ENCODE results near the gene HPCAL1.

HPCAL1 gene

DNA sequence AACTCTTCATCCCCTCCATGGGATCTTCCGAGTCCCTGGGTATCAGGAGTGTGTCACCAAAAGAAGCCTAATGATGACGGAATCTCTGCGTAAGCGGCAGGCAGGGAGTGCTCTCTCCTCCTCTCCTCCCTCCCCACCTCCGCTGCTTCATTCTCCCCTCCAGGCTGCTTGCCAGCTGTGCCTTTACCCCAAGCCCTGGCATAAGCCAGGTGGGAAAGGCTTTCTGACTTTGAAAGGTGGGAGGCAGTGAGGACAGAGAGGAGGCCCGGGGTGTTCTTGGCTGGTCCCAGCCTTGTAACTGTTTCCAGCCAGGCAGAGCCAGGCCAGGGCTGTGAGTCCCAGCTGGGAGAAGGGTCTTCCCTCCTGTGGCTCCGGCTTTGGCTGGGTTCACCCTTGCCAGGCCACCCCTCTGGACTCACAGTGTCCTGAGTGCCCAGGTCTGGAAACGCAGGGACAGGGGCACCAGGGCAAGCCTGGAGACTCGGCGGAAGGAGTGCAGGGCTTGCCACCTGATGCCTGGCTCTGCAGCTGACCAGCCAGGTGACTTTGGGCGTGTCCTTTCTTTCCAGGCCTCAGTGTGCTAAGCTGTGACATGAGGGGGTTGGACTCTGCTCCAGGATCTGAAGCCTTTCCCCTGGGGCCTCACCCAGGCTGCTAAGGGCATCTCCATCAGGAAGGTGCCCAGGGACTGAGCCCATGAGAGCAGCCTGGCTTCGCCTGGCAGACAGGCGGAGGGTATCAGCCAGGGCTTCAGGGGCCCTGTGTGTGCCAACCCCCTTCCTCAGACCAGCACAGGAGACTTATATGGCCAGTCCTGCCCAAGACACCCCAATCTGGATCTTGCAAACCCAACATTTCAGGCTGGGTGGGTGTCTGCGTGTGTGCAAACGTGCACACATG lies 32.7 kb upstream of the HPCAL1 start:
- DNase-seq = no peak

- no peak for DNase-seq
Observed at GRCh38 chr2:10271509-10271908, 31.2 kb upstream of the HPCAL1 start.

DNA sequence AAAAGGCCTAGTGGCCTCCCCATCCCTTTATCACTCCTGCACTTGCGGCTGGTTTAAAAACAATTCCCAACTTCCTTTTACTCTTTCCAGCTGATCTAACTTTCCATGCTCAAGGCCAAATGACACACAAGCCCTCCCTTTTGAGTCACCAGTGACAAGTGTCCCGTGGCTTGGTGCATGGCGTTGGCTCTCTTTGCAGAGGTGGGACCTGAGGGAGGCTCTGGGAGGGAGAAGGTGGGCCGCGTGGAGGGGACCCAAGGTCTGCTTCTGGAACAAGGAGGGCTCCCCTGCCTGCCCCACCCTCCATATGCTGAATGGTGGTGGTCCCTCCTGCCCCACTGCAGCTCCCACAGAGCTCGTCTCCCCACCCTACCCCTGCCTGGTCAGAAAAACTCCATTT lies 30.8 kb upstream of the HPCAL1 start:
- no peak for DNase-seq

GRCh38 chr2:10272464-10272863 lies 30.2 kb upstream of the HPCAL1 start:
- DNase-seq = no peak

DNA sequence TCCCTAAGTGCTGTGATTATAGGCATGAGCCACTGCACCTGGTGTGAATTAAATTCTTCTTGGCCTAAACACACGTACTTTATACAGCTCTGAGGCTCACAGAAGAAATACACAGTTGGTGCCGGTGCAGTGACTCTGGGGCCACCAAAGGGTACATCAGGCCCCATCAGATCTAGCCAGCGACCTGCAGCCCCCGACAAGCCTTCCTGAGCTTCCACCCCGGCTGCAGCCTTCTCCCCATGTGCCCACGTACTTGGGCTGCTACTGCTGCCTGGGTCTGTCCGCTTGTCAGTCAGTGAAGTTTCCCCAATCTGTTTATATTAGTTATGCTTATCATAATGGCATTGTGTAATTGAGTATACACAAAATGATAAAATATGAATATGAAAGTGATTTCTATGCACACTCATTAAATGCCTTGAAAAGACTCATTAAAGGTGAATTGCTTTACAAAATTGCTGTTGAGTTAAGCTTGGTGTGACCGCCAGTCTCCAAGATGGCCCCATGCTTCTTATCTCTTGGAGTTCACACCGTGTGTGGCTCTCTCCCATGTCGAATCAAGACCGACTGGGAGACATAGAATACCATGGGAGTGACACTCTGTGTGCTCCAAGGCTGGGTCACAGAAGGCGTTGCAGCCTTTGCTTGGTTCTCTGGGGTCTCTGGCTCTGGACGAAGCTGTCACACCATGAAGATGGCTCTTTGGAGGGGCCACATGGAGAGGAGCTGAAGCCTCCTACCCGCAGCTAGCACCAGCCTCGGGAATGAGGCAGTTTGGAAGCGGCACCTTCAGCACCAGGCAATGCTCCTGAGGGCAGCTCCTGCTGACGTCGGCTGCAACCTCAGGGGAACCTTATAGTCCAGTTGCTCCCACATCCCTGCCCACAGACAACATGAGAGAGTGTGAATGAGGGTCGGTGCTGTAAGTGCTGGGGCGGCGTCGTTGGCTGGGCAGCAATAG lies 29.2 kb upstream of the HPCAL1 start:
- no peak for DNase-seq

DNA sequence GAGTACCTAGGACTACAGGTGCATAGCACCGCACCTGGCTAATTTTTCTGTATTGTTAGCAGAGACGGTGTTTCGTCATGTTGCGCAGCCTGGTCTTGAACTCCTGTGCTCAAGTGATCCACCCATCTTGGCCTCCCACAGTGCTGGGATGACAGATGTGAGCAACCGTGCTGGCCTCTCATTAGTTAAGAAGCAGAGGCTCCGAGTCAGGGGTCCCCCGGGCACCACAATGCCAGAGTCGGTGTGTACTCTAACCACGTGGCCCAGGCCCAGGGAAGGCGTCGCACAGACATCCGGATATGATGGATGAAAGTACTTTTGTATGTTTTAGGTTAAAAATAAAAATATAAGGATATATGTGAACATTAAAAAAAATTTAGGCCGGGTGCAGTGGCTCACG lies 28.3 kb upstream of the HPCAL1 start:
- DNase-seq = no peak

- DNase-seq = no peak
Observed at GRCh38 chr2:10274983-10275802, 27.5 kb upstream of the HPCAL1 start.

DNA sequence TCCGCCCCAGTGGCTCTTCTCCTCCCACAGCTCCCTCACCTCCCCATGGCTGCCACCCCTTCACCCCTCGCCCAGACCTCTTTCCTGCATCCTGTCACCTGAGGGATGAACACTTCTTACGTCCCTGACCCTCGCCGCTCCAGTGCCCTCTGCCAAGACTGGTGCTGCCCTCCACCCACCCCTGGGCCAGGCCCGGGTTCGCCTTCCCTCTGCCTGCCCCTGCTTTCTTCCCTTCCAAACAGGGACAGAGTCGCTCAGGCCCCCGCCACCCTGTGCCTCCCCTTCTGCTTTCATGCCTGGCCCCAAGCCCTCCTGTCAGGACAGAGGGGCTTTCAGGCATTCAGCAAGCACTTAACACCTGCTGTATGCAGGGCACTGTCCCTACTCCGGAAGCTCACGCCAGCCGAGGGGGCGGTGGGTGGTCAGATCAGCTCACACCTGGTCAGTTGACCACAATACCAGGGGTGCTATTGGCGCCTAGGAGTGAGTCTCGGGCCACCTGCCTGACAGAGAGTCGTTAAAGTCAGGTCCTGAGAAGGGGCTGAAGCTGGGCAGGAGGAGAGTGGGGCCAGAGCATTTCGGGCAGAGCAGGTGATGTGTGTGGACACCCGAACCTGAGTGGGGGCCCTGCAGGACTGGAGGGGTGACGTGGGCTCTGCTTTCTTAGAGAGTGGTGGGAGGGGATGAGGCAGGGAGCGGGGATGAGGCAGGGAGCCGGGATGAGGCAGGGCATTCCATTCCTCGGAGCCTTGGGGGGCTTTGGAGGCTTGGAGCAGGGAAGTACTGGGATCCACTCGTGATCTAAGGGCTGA lies 26.0 kb upstream of the HPCAL1 start:
- DNase-seq = no peak

DNA sequence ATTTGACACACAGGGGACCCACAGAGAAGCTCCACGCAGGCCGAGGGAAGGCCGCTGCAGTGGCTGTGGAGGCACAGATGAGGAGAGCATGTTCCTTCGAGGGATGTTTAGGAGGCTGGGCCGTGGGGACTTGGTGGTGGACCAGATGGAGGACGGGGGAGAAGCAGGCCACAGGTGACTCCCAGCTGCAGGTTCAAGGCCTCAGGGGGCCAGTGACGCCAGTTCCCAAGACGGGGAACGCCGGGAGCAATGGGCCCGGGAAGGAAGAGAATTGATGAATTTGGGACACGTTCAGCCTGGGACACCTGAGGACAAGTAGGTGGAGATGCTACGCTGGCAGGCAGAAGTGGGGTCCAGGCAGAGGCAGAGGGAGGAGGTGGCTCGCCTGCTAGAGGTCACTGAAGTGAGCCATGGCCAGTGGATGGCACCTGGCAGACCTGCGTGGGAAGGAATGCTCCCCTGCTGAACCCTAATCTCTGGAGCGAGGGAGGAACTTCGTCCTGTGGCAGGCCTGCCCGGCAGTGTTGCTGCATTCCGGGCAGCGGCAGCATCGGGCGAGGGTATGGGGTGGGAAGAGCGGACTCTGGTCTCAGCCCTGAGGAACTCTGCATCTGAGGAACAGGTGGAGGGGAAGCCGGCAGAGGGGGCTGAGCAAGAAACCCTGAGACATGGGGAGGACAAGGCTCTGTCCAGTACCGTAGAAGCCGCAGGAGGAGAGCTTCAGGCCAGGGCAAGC lies 25.2 kb upstream of the HPCAL1 start:
- DNase-seq = no peak

- no peak for DNase-seq
Observed at GRCh38 chr2:10278029-10278762, 24.5 kb upstream of the HPCAL1 start.

DNA sequence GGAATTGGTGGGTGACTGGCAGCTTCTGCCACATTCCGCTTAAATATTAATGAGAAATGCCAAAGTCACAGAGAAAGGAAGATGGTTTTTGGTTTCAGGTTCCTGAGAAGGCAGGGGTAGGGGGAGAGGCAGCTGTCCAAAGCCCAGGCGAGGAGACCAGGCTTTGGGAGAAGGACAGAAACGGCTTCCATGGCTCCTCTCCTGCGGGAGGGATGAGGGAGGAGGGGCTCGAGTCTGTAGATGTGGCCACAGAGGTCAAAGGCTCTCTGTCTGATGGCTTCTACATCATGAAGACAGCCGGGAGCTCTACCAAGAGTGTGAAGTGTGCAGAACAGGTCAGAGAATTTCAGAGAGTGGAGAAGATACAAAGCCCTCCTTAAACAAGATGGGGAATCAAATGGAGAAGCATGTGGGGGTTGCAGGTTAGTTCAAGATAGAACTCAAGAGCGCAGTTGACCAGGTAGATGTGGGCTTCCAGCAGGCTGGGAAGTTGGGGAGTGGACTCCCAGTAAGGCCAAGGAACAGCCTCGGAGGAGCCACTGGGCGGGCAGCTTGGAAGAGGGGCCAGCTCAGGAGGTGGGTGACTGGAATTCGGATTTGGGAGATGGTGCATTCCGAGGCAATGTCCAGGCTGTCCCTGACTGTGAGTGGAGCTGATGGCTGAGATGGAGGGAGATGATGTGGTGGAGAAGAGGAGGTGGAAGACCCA lies 23.8 kb upstream of the HPCAL1 start:
- no peak for DNase-seq

GRCh38 chr2:10279472-10279870 lies 23.2 kb upstream of the HPCAL1 start:
- no peak for DNase-seq

- DNase-seq = no peak
Observed at GRCh38 chr2:10279946-10280463, 22.7 kb upstream of the HPCAL1 start.

DNA sequence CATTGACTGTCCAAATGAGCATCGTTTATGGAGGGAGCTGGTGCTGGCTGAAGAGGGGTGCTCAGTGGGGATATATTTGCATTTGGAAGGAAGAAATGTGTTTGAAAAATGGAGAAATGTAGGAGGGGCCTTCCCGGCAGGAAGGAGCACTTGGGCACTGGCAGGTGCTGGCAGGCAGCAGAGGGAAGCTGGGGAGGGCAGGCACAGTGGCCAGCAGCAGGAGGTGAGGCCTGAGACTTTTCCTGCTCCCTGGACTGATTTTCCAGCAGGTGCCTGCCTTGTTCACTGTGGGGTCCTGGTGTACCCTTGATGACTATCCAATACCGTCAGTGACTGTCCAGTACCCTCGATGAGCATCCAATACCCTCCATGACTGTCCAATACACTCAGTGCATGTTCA lies 20.8 kb upstream of the HPCAL1 start:
- DNase-seq = no peak

- DNase-seq = no peak
Observed at GRCh38 chr2:10282611-10283105, 20.0 kb upstream of the HPCAL1 start.

GRCh38 chr2:10283106-10284062 lies 19.3 kb upstream of the HPCAL1 start:
- DNase-seq = no peak

DNA sequence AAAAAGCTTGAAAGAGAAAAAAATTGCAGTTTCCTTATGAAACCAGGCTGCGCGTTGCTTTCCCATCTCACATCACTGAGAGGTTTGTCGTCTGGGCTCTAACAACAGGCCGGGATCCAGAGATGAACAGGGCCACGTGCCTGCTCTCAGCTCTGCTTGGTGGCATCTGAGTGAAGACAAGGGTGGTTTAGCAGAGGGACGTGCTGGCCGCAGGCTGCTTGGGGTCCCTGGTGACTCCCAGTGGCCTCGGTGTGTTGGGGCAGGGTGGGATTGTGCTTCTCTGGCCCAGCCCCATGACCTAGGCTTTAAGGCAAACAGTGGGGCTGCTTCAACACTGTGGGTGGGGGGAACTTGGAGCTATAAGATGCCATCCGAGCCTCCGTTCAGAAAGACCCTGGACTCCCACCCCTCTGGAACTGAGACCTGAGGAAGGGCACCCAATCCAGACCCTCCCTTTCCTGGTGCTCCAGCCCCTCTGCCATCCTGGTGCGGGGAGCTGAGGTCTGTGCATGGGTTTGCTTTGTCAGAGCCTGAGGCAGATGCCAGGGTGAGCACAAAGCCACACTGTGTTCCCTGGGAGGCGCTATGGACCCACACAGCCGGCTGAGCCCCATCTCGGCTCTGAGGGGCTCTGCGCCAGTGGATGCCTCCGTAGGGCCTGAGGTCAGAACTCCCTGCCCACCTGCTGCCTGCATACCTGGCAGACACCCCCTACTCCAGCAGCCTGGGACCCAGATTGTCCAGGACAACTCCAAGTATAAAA lies 18.4 kb upstream of the HPCAL1 start:
- DNase-seq = no peak

DNA sequence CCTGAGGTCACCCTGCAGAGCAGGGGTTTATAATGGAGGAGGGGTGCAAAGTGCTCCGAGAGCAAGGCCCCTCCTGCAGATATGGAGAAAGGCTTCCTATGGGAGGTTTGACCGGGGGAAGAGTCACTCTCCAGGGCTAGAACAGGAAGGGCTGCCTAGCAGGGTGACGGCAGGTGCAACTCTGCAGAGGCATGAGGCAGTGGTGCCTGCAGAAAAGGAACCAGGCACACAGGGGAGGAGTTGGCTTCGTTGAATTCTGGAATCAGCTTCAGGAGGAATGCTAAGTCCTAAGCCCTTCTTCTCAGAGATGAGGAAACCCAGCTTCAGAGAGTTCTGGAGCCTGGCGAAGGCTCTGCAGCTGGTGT lies 17.5 kb upstream of the HPCAL1 start:
- no peak for DNase-seq

All from NCI-H1105 (cell line).